ENCODE results near the gene PPM1K. TPM values are rescaled to one million over a fixed set of nuclear protein-coding genes. Genes with fewer than 3 reads are reported as not detected.

PPM1K gene
- polyA plus RNA-seq, 1 donor from 2014 or later, result 177 TPM

DNA sequence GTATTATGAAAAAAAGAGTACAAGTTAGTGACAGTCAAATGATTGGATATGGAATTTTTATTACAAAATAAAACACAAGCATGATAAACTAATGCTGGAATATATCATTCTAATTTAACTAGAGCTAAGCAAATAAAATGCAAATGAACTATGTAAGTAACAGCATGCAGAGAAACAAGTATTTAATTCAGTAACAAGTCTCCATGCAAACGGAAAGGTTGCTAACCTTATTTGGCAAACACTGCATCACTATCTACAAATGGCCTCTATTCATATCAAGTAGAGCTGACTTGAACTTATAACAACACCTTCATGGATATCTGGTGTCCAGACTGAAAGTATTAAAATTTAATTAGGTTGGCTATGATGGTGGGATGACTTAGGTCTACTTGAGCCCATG, 15.4 kb downstream of the PPM1K start:
- H3K9ac ChIP-seq (ENCODE audit: low read length), result no peak overlapping the region
- H3K9me3 ChIP-seq (ENCODE audit: low read length), result no peaks in the 10 kb centered on the region
- no peaks in the 10 kb centered on the region for H4K20me1 ChIP-seq (ENCODE audit: insufficient read depth)
- H3F3A ChIP-seq (ENCODE audit: insufficient read depth, low read length, poor library complexity, severe bottlenecking), result no peaks in the 10 kb centered on the region
- no peak overlapping the region for H3K4me3 ChIP-seq (ENCODE audit: low read length)
- peaks cover 6% of the 10 kb centered on the region for H3K79me2 ChIP-seq (replicated peaks; ENCODE audit: insufficient read depth, low read length)
- H2AFZ ChIP-seq (ENCODE audit: low read depth, low read length), result no peak overlapping the region
- H3K27me3 ChIP-seq (ENCODE audit: insufficient read depth, low read depth, low read length), result no peaks in the 10 kb centered on the region
- H3K4me2 ChIP-seq (ENCODE audit: low read length), result no peak overlapping the region
- no peak overlapping the region for H3K27ac ChIP-seq (ENCODE audit: low read length)
- H3K9me2 ChIP-seq (ENCODE audit: insufficient read depth, low read length), result no peaks in the 10 kb centered on the region
- TF ChIP-seq, protein P1, sequence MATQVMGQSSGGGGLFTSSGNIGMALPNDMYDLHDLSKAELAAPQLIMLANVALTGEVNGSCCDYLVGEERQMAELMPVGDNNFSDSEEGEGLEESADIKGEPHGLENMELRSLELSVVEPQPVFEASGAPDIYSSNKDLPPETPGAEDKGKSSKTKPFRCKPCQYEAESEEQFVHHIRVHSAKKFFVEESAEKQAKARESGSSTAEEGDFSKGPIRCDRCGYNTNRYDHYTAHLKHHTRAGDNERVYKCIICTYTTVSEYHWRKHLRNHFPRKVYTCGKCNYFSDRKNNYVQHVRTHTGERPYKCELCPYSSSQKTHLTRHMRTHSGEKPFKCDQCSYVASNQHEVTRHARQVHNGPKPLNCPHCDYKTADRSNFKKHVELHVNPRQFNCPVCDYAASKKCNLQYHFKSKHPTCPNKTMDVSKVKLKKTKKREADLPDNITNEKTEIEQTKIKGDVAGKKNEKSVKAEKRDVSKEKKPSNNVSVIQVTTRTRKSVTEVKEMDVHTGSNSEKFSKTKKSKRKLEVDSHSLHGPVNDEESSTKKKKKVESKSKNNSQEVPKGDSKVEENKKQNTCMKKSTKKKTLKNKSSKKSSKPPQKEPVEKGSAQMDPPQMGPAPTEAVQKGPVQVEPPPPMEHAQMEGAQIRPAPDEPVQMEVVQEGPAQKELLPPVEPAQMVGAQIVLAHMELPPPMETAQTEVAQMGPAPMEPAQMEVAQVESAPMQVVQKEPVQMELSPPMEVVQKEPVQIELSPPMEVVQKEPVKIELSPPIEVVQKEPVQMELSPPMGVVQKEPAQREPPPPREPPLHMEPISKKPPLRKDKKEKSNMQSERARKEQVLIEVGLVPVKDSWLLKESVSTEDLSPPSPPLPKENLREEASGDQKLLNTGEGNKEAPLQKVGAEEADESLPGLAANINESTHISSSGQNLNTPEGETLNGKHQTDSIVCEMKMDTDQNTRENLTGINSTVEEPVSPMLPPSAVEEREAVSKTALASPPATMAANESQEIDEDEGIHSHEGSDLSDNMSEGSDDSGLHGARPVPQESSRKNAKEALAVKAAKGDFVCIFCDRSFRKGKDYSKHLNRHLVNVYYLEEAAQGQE (IDR thresholded peaks at IDR 0.05; ENCODE audit: borderline replicate concordance), result no peak
- TF ChIP-seq MXI1 (conservative IDR thresholded peaks at IDR 0.05; ENCODE audit: poor library complexity, severe bottlenecking) (no peak), EP300 (conservative IDR thresholded peaks at IDR 0.05; ENCODE audit: poor library complexity, severe bottlenecking) (no peak), RAD21 (conservative IDR thresholded peaks at IDR 0.05) (no peak), TAF1 (IDR thresholded peaks at IDR 0.05; ENCODE audit: low read depth) (no peak), EZH2 (IDR thresholded peaks at IDR 0.05; ENCODE audit: borderline replicate concordance, insufficient read depth, low read length, poor library complexity, severe bottlenecking) (no peak), SMC3 (conservative IDR thresholded peaks at IDR 0.05; ENCODE audit: poor library complexity) (no peak)
- TF ChIP-seq, protein P2, sequence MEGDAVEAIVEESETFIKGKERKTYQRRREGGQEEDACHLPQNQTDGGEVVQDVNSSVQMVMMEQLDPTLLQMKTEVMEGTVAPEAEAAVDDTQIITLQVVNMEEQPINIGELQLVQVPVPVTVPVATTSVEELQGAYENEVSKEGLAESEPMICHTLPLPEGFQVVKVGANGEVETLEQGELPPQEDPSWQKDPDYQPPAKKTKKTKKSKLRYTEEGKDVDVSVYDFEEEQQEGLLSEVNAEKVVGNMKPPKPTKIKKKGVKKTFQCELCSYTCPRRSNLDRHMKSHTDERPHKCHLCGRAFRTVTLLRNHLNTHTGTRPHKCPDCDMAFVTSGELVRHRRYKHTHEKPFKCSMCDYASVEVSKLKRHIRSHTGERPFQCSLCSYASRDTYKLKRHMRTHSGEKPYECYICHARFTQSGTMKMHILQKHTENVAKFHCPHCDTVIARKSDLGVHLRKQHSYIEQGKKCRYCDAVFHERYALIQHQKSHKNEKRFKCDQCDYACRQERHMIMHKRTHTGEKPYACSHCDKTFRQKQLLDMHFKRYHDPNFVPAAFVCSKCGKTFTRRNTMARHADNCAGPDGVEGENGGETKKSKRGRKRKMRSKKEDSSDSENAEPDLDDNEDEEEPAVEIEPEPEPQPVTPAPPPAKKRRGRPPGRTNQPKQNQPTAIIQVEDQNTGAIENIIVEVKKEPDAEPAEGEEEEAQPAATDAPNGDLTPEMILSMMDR (IDR thresholded peaks at IDR 0.05; ENCODE audit: poor library complexity, severe bottlenecking), result no peak
- peaks cover 19% of the 10 kb centered on the region for H3K36me3 ChIP-seq (ENCODE audit: insufficient read depth, low read length)

DNA sequence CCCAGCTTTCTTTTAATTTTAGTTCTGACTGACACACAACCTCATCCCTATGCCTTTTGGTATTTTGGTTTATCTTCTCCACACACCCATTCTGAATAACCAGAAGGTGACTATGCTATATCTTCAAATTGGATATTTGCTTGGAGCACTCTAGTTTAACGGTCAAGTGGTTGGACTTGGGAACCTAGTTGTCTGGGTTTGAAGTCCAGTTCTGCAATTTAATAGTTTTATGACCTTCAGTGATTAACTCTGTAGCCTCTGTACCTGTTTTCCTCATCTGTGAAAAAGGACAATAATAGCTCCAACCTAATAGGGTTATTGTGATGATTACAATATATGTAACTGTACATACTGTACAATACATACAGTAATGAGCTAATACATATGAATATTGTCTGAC, 20.0 kb downstream of the PPM1K start:
- H3K27ac ChIP-seq (ENCODE audit: low read length), result no peak overlapping the region
- no peaks in the 10 kb centered on the region for H3K27me3 ChIP-seq (ENCODE audit: insufficient read depth, low read depth, low read length)
- H3K36me3 ChIP-seq (ENCODE audit: insufficient read depth, low read length), result peaks cover 31% of the 10 kb centered on the region
- H3K79me2 ChIP-seq (replicated peaks; ENCODE audit: insufficient read depth, low read length), result no peaks in the 10 kb centered on the region
- H3K9me3 ChIP-seq (ENCODE audit: low read length), result no peaks in the 10 kb centered on the region
- no peaks in the 10 kb centered on the region for H3K9me2 ChIP-seq (ENCODE audit: insufficient read depth, low read length)
- no peak overlapping the region for H3K4me3 ChIP-seq (ENCODE audit: low read length)
- H3K9ac ChIP-seq (ENCODE audit: low read length), result no peak overlapping the region
- H3K4me2 ChIP-seq (ENCODE audit: low read length), result no peak overlapping the region
- TF ChIP-seq SMC3 (conservative IDR thresholded peaks at IDR 0.05; ENCODE audit: poor library complexity) (no peak), MXI1 (conservative IDR thresholded peaks at IDR 0.05; ENCODE audit: poor library complexity, severe bottlenecking) (no peak), EP300 (conservative IDR thresholded peaks at IDR 0.05; ENCODE audit: poor library complexity, severe bottlenecking) (no peak), RAD21 (conservative IDR thresholded peaks at IDR 0.05) (no peak), POLR2AphosphoS5 (IDR thresholded peaks at IDR 0.05) (no peak), TAF1 (IDR thresholded peaks at IDR 0.05; ENCODE audit: low read depth) (no peak), EZH2 (IDR thresholded peaks at IDR 0.05; ENCODE audit: borderline replicate concordance, insufficient read depth, low read length, poor library complexity, severe bottlenecking) (no peak)
- TF ChIP-seq, protein P1 (IDR thresholded peaks at IDR 0.05; ENCODE audit: borderline replicate concordance), result no peak
- TF ChIP-seq, protein P2 (IDR thresholded peaks at IDR 0.05; ENCODE audit: poor library complexity, severe bottlenecking), result no peak
- H2AFZ ChIP-seq (ENCODE audit: low read depth, low read length), result no peak overlapping the region
- H4K20me1 ChIP-seq (ENCODE audit: insufficient read depth), result no peaks in the 10 kb centered on the region
- H3F3A ChIP-seq (ENCODE audit: insufficient read depth, low read length, poor library complexity, severe bottlenecking), result no peaks in the 10 kb centered on the region
